Measurements from ENCODE around the gene PPP2R5C.

PPP2R5C gene

GRCh38 chr14:101937926-101938767 is 176.6 kb downstream of the PPP2R5C start:
- H3K4me3 Mint-ChIP-seq = no peak overlapping the region
- H3K27ac Mint-ChIP-seq = peak overlapping the region in 1 of 2 donors; percentile 93
- peaks cover 42% of the 10 kb centered on the region for H3K27me3 Mint-ChIP-seq
- peaks cover 10% of the 10 kb centered on the region for H3K4me1 Mint-ChIP-seq
- ATAC-seq (no peak), DNase-seq (no peak)
- H3K9me3 Mint-ChIP-seq = no peaks in the 10 kb centered on the region

GRCh38 chr14:101939646-101940170 is 178.2 kb downstream of the PPP2R5C start:
- ATAC-seq = no peak
- no peaks in the 10 kb centered on the region for H3K9me3 Mint-ChIP-seq
- no peak overlapping the region for H3K27ac Mint-ChIP-seq
- no peak overlapping the region for H3K4me3 Mint-ChIP-seq
- peaks cover 10% of the 10 kb centered on the region for H3K4me1 Mint-ChIP-seq
- DNase-seq = no peak
- H3K27me3 Mint-ChIP-seq = peaks cover 58% of the 10 kb centered on the region

- DNase-seq = no peak
- Mint-ChIP-seq H3K9me3 (no peaks in the 10 kb centered on the region), H3K4me3 (no peak overlapping the region), H3K27me3 (peaks cover 67% of the 10 kb centered on the region), H3K27ac (no peak overlapping the region), H3K4me1 (peaks cover 26% of the 10 kb centered on the region)
- no peak for ATAC-seq
Observed at GRCh38 chr14:101944451-101944850, 182.9 kb downstream of the PPP2R5C start.

- peaks cover 64% of the 10 kb centered on the region for H3K27me3 Mint-ChIP-seq
- H3K4me3 Mint-ChIP-seq = no peak overlapping the region
- no peak overlapping the region for H3K27ac Mint-ChIP-seq
- no peaks in the 10 kb centered on the region for H3K9me3 Mint-ChIP-seq
- peaks cover 33% of the 10 kb centered on the region for H3K4me1 Mint-ChIP-seq
- DNase-seq (no peak), ATAC-seq (no peak)
Observed at GRCh38 chr14:101945171-101945570, 183.7 kb downstream of the PPP2R5C start.

- peak overlapping the region; percentile 83 to 96 for H3K4me3 Mint-ChIP-seq
- DNase-seq = no peak
- ATAC-seq = peak; percentile 16
- peaks cover 44% of the 10 kb centered on the region for H3K27me3 Mint-ChIP-seq
- peaks cover 42% of the 10 kb centered on the region for H3K4me1 Mint-ChIP-seq
- no peaks in the 10 kb centered on the region for H3K9me3 Mint-ChIP-seq
- peak overlapping the region; percentile 97 to 99 for H3K27ac Mint-ChIP-seq
Observed at GRCh38 chr14:101947577-101947903, 186.0 kb downstream of the PPP2R5C start.

- Mint-ChIP-seq H3K4me1 (peaks cover 42% of the 10 kb centered on the region), H3K27me3 (peaks cover 39% of the 10 kb centered on the region), H3K9me3 (no peaks in the 10 kb centered on the region), H3K27ac (peak overlapping the region; percentile 97 to 99), H3K4me3 (peak overlapping the region; percentile 83 to 96)
- ATAC-seq (peak; percentile 98), DNase-seq (peak; percentile 99 to 100)
Observed at GRCh38 chr14:101947904-101948665, 186.6 kb downstream of the PPP2R5C start.

- no peak for ATAC-seq
- DNase-seq = no peak
- no peaks in the 10 kb centered on the region for H3K9me3 Mint-ChIP-seq
Observed at GRCh38 chr14:101948666-101949216, 187.2 kb downstream of the PPP2R5C start.

GRCh38 chr14:101950100-101950499 is 188.6 kb downstream of the PPP2R5C start:
- H3K27ac Mint-ChIP-seq = no peak overlapping the region
- peaks cover 42% of the 10 kb centered on the region for H3K4me1 Mint-ChIP-seq
- ATAC-seq (no peak), DNase-seq (no peak)
- H3K4me3 Mint-ChIP-seq = no peak overlapping the region
- H3K27me3 Mint-ChIP-seq = peaks cover 19% of the 10 kb centered on the region
- H3K9me3 Mint-ChIP-seq = no peaks in the 10 kb centered on the region

More at GRCh38 chr14:101948666-101949216, 187.2 kb downstream of the PPP2R5C start:
- Mint-ChIP-seq H3K27ac (peak overlapping the region; percentile 97 to 99), H3K4me1 (peaks cover 42% of the 10 kb centered on the region), H3K4me3 (peak overlapping the region; percentile 83 to 96), H3K27me3 (peaks cover 32% of the 10 kb centered on the region)

- H3K4me1 Mint-ChIP-seq = peaks cover 42% of the 10 kb centered on the region
- ATAC-seq (no peak), DNase-seq (no peak)
- no peak overlapping the region for H3K4me3 Mint-ChIP-seq
- no peak overlapping the region for H3K27ac Mint-ChIP-seq
- H3K27me3 Mint-ChIP-seq = peaks cover 13% of the 10 kb centered on the region
- H3K9me3 Mint-ChIP-seq = no peaks in the 10 kb centered on the region
Observed at GRCh38 chr14:101950516-101951215, 189.2 kb downstream of the PPP2R5C start.

- H3K4me3 Mint-ChIP-seq = no peak overlapping the region
Observed at GRCh38 chr14:101953151-101953550, 191.6 kb downstream of the PPP2R5C start.

GRCh38 chr14:101954501-101954900 is 193.0 kb downstream of the PPP2R5C start:
- ATAC-seq = no peak
- Mint-ChIP-seq H3K27me3 (no peaks in the 10 kb centered on the region), H3K4me1 (peaks cover 18% of the 10 kb centered on the region), H3K9me3 (no peaks in the 10 kb centered on the region), H3K27ac (no peak overlapping the region), H3K4me3 (no peak overlapping the region)
- DNase-seq = no peak

More at GRCh38 chr14:101953151-101953550, 191.6 kb downstream of the PPP2R5C start:
- H3K27ac Mint-ChIP-seq = no peak overlapping the region
- no peaks in the 10 kb centered on the region for H3K9me3 Mint-ChIP-seq
- no peak for ATAC-seq
- DNase-seq = no peak
- H3K4me1 Mint-ChIP-seq = peaks cover 28% of the 10 kb centered on the region
- H3K27me3 Mint-ChIP-seq = no peaks in the 10 kb centered on the region

- H3K4me3 Mint-ChIP-seq = no peak overlapping the region
- DNase-seq (no peak), ATAC-seq (no peak)
- H3K9me3 Mint-ChIP-seq = no peaks in the 10 kb centered on the region
- peaks cover 18% of the 10 kb centered on the region for H3K4me1 Mint-ChIP-seq
- no peaks in the 10 kb centered on the region for H3K27me3 Mint-ChIP-seq
- H3K27ac Mint-ChIP-seq = peak overlapping the region in 1 of 2 donors; percentile 27
Observed at GRCh38 chr14:101955695-101956161, 194.2 kb downstream of the PPP2R5C start.

- Mint-ChIP-seq H3K4me1 (peaks cover 20% of the 10 kb centered on the region), H3K27ac (no peak overlapping the region), H3K9me3 (no peaks in the 10 kb centered on the region), H3K27me3 (no peaks in the 10 kb centered on the region), H3K4me3 (no peak overlapping the region)
- ATAC-seq (no peak), DNase-seq (no peak)
Observed at GRCh38 chr14:101956179-101956885, 194.8 kb downstream of the PPP2R5C start.

- H3K4me1 Mint-ChIP-seq = peaks cover 22% of the 10 kb centered on the region
- ATAC-seq = no peak
- H3K9me3 Mint-ChIP-seq = no peaks in the 10 kb centered on the region
Observed at GRCh38 chr14:101957406-101958234, 196.1 kb downstream of the PPP2R5C start.

More at GRCh38 chr14:101957406-101958234, 196.1 kb downstream of the PPP2R5C start:
- Mint-ChIP-seq H3K27me3 (no peaks in the 10 kb centered on the region), H3K27ac (no peak overlapping the region), H3K4me3 (no peak overlapping the region)
- DNase-seq = no peak

All from stimulated activated naive CD8-positive, alpha-beta T cell treated with anti-CD3 and anti-CD28 coated beads, Interleukin-15, amount 100 ng/mL, for 72 hours (primary cell).